K562 (cell line): ENCODE data around the gene WDR45B. TPM values are rescaled to one million over a fixed set of nuclear protein-coding genes. Genes with fewer than 3 reads are reported as not detected.

ENCODE experiments used
- ATAC-seq: fragments of 200-7000 bp; cut with Tn5 transposase; 3 replicates; pipeline ENCODE4 v1.9.1; 2020; ENCODE audit warnings: moderate library complexity
- BruUV-seq: library from RNA; stranded (reverse); fragments of 400-500 nt; replicated peaks from 2 replicates; lab custom pipeline; 2021; lab: Mats Ljungman, UMichigan
- CTCF ChIA-PET: fragments of 300-600 bp; formaldehyde crosslinking; extraction: SDS; loops from one replicate; lab custom pipeline; 2021; ENCODE audit warnings: low intra/inter-chr PET ratio; lab: Yijun Ruan, JAX
- POLR2A ChIA-PET: fragments of 300-600, 350-650 bp; sonication (Branson Sonifier 250); formaldehyde crosslinking; extraction: SDS; loops from one replicate; lab custom pipeline; 2021; ENCODE audit warnings: antibody characterized with exemption, inconsistent platforms; lab: Yijun Ruan, JAX
- DNase-seq, 4 experiments: peaks; one replicate each; pipeline versions ENCODE4 v3.0.0 to v3.0.0-alpha.2; 2011 to 2018; ENCODE audit warnings: low spot score in 3 of 4, mixed read lengths in 3 of 4; ENCODE audit errors: extremely low read depth in 1 of 4
- FAIRE-seq: peaks from 2 replicates; lab custom pipeline; 2011; peaks lifted over from hg19 to GRCh38; lab: Jason Lieb, UNC
- H2AFZ ChIP-seq: 2 replicates; pipeline ENCODE4 v1.6.0; 2011; ENCODE audit warnings: low read depth, low read length, control low read depth, inconsistent platforms
- H3K27ac ChIP-seq: fragments of 200-600 bp; 3 replicates; pipeline ENCODE4 v1.8.0; 2011; ENCODE audit warnings: low read depth, mild to moderate bottlenecking, control low read depth, inconsistent platforms, low read length, moderate library complexity, mixed read lengths; ENCODE audit errors: extremely low read depth
- H3K27me3 ChIP-seq, 2 experiments: fragments of 300-600 bp in 1 of 2; 2 replicates in 1 of 2; 3 replicates in 1 of 2; pipeline versions ENCODE4 v1.6.0 to v1.8.0; 2011; ENCODE audit warnings: inconsistent platforms in 2 of 2, low read length in 2 of 2, mild to moderate bottlenecking in 1 of 2, mixed read lengths in 1 of 2, moderate library complexity in 1 of 2; ENCODE audit not compliant: control insufficient read depth in 2 of 2, insufficient read depth in 2 of 2
- H3K36me3 ChIP-seq: fragments of 300-600 bp; 3 replicates; pipeline ENCODE4 v1.8.0; 2011; ENCODE audit warnings: mild to moderate bottlenecking, low read length, inconsistent platforms; ENCODE audit not compliant: control insufficient read depth, insufficient read depth
- H3K4me1 ChIP-seq, 2 experiments: fragments of 200-600 bp in 1 of 2; replicated peaks in 1 of 2; 2 replicates in 1 of 2; 3 replicates in 1 of 2; pipeline versions ENCODE4 v1.5.1 to v1.8.0; 2011; ENCODE audit warnings: inconsistent platforms in 2 of 2, low read length in 2 of 2, mild to moderate bottlenecking in 1 of 2, mixed read lengths in 1 of 2, moderate library complexity in 1 of 2; ENCODE audit not compliant: control insufficient read depth in 2 of 2, insufficient read depth in 2 of 2
- H3K4me2 ChIP-seq: 2 replicates; pipeline ENCODE4 v1.6.1; 2011; ENCODE audit warnings: low read length, control low read depth, inconsistent platforms, mixed read lengths; ENCODE audit not compliant: insufficient read depth
- H3K4me3 ChIP-seq: fragments of 200-600 bp; sonication (generic), shearing (Covaris generic); 2 replicates; pipeline ENCODE4 v1.5.1; 2016; ENCODE audit warnings: control low read depth, inconsistent platforms
- H3K79me2 ChIP-seq: fragments of 200-600 bp; 3 replicates; pipeline ENCODE4 v1.8.0; 2011; ENCODE audit warnings: low read length, inconsistent platforms; ENCODE audit not compliant: control insufficient read depth, insufficient read depth
- H3K9ac ChIP-seq, 2 experiments: 2 replicates each; pipeline versions ENCODE4 v1.6.0 to v1.6.1; 2011; ENCODE audit warnings: low read depth in 2 of 2, low read length in 2 of 2, control low read depth in 1 of 2, inconsistent platforms in 1 of 2, mild to moderate bottlenecking in 1 of 2, mixed read lengths in 1 of 2; ENCODE audit not compliant: insufficient read depth in 1 of 2
- H3K9me1 ChIP-seq: one replicate; pipeline ENCODE4 v1.6.0; 2011; ENCODE audit warnings: inconsistent platforms, mild to moderate bottlenecking, low read length, moderate library complexity; ENCODE audit not compliant: control insufficient read depth, insufficient read depth
- H3K9me3 ChIP-seq: replicated peaks from 2 replicates; pipeline ENCODE4 v1.5.1; 2011; ENCODE audit warnings: low read depth, low read length, inconsistent platforms; ENCODE audit not compliant: control insufficient read depth, insufficient read depth
- H4K20me1 ChIP-seq: replicated peaks from 2 replicates; pipeline ENCODE4 v1.6.1; 2011; ENCODE audit warnings: low read length, inconsistent platforms, mixed read lengths; ENCODE audit not compliant: control insufficient read depth, insufficient read depth
- BHLHE40 ChIP-seq: IDR thresholded peaks from 2 replicates; pipeline ENCODE4 v1.6.1; 2011; ENCODE audit warnings: low read length, improper control_type of control experiment
- CLOCK ChIP-seq: fragments of 250-450 bp; sonication (Bioruptor Pico); IDR thresholded peaks from 2 replicates; pipeline ENCODE4 v1.4.0; 2020; ENCODE audit warnings: mild to moderate bottlenecking, moderate library complexity, borderline replicate concordance
- ILF3 ChIP-seq: fragments of 450-650 bp; IDR thresholded peaks from 2 replicates; pipeline ENCODE4 v1.6.1; 2018; ENCODE audit warnings: antibody characterized with exemption, mild to moderate bottlenecking, moderate library complexity, borderline replicate concordance
- MAFF ChIP-seq: IDR thresholded peaks from 2 replicates; pipeline ENCODE4 v1.6.1; 2012; ENCODE audit warnings: low read length, improper control_type of control experiment
- SRSF3 ChIP-seq: fragments of 200-400 bp; formaldehyde crosslinking; IDR thresholded peaks from 2 replicates; pipeline ENCODE4 v1.6.1; 2016; ENCODE audit warnings: mild to moderate bottlenecking, low read length, moderate library complexity; ENCODE audit not compliant: insufficient read depth
- U2AF2 ChIP-seq: fragments of 200-400 bp; formaldehyde crosslinking; optimal IDR thresholded peaks from 2 replicates; pipeline ENCODE3; 2017; ENCODE audit warnings: low read depth, mild to moderate bottlenecking, low read length
- ZBTB33 ChIP-seq: sonication (generic); formaldehyde crosslinking; IDR thresholded peaks from 2 replicates; pipeline ENCODE4 v1.8.1; 2023; ENCODE audit warnings: mild to moderate bottlenecking, missing genetic modification reagents
- ZEB2 ChIP-seq: fragments of 450-650 bp; IDR thresholded peaks from 2 replicates; pipeline ENCODE4 v1.6.1; 2016
- ZMIZ1 ChIP-seq, 2 experiments: fragments of 150-350 bp in 1 of 2; IDR thresholded peaks; 2 replicates each; pipeline ENCODE4 v1.6.1; 2012 to 2016; ENCODE audit warnings: low read depth in 2 of 2, low read length in 2 of 2, mild to moderate bottlenecking in 1 of 2, moderate library complexity in 1 of 2
- ZNF740 ChIP-seq, 3 experiments: fragments of 200-800 bp in 1 of 3; sonication (Bioruptor generic) in 1 of 3; sonication (generic) in 1 of 3; formaldehyde crosslinking in 1 of 3; IDR thresholded peaks; 2 replicates each; pipeline versions ENCODE4 v1.6.1 to v1.8.0; 2016 to 2022; ENCODE audit warnings: mild to moderate bottlenecking in 2 of 3, missing compliant biosample characterization in 2 of 3, missing genetic modification characterization in 2 of 3, missing genetic modification reagents in 1 of 3
- ZNF75A ChIP-seq: fragments of 450-650 bp; formaldehyde crosslinking; IDR thresholded peaks from 2 replicates; pipeline ENCODE4 v1.4.0; 2020; ENCODE audit warnings: mild to moderate bottlenecking
- WGBS: fragments of 100-300 bp; shearing (Covaris generic); methylation state at CpG from one replicate; pipeline ENCODE4 v1.1.6; 2016; ENCODE audit warnings: low coverage, mixed read lengths; ENCODE audit not compliant: insufficient coverage; ENCODE audit errors: missing lambda C conversion rate; 5-methylcytosine and 5-hydroxymethylcytosine counted together
- in situ Hi-C: fragments of 300-500 bp; cut with MboI; formaldehyde crosslinking; loops from 4 replicates; pipeline ENCODE4 v1.15.0; 2018; ENCODE audit warnings: inconsistent platforms, mixed read lengths
- intact Hi-C: fragments of 100-400 bp; cut with micrococcal nuclease; formaldehyde crosslinking; loops from 2 replicates; pipeline ENCODE4 v1.14.2; 2022
- polyA plus RNA-seq, 8 experiments: library from polyadenylated mRNA; depleted of rRNA in 4 of 8; stranded (reverse) in 5 of 8; unstranded in 3 of 8; fragments of >200 nt; fragmentation: Nextera tagmentation in 2 of 8; fragmentation: Illumina TruSeq in 1 of 8; extraction: Ambion mirVana in 2 of 8; extraction: Trizol in 1 of 8; gene quantifications; 2 replicates each; pipeline versions ENCODE4 v1.2.1 to v1.2.3, GENCODE V29; 2011 to 2014; ENCODE audit warnings: inconsistent platforms in 1 of 8, missing spikeins in 1 of 8
- total RNA-seq, 7 experiments: library from RNA; depleted of rRNA in 6 of 7; stranded (reverse); fragments of >200 nt in 6 of 7; fragmentation: Illumina TruSeq in 2 of 7; extraction: Trizol in 2 of 7; gene quantifications; 2 replicates each; pipeline versions ENCODE4 v1.2.1 to v1.2.3, GENCODE V29; 2011 to 2021; ENCODE audit warnings: low replicate concordance in 1 of 7

Gene WDR45B
- total and polyA plus RNA-seq, 9 of the 15 experiments (the other 6 are each of a cell fraction or from before 2014, with no cell fraction given), result 0.72 to 74.4 (median 35.9) TPM

- no peak for ATAC-seq
- TF ChIP-seq CLOCK (CRISPR knock-in tag), result no peak
- TF ChIP-seq ZNF75A (CRISPR knock-in tag), result no peak
- TF ChIP-seq MAFF, result no peak
- 0 out of 2 replicates have a peak, but pooled peaks have one; percentile 27 for TF ChIP-seq ZNF740 (CRISPR knock-in tag; IDR thresholded peaks at IDR 0.05)
- no peak for TF ChIP-seq ZNF740 (tag; IDR thresholded peaks at IDR 0.05)
- no peak for TF ChIP-seq ILF3
- TF ChIP-seq SRSF3, result no peak
- no peak for TF ChIP-seq ZMIZ1 (IDR thresholded peaks at IDR 0.05; ENCODE audit: low read depth in 2 of 2, low read length in 2 of 2)
- no peak for TF ChIP-seq U2AF2
- TF ChIP-seq ZBTB33 (CRISPR knock-in tag), result peak; percentile 61
- no peak for TF ChIP-seq BHLHE40
- TF ChIP-seq ZEB2, result 0 out of 2 replicates have a peak, but pooled peaks have one; percentile 36
These were observed 61.5 kb downstream of the WDR45B start for GRCh38 chr17:82586576-82587233.

More at GRCh38 chr17:82586576-82587233, 61.5 kb downstream of the WDR45B start:
- Histone ChIP-seq H2AFZ (no peak overlapping the region), H3K9me3 (no peaks in the 10 kb centered on the region), H3K79me2 (peaks cover 12% of the 10 kb centered on the region), H3K36me3 (peaks cover 90% of the 10 kb centered on the region), H3K4me2 (no peak overlapping the region), H3K9ac (no peak overlapping the region), H3K27me3 (no peaks in the 10 kb centered on the region), H3K4me1 (peaks cover 0 to 19% of the 10 kb centered on the region in 2 experiments; a peak in 2 of 5 replicates), H3K4me3 (no peak overlapping the region), H4K20me1 (no peaks in the 10 kb centered on the region), H3K9me1 (peaks cover 2% of the 10 kb centered on the region), H3K27ac (no peak overlapping the region)
- in situ Hi-C loops (no loop called here), intact Hi-C loops (no loop called here)
- BruUV-seq, result no TSS peak
- ChIA-PET POLR2A (no interaction called here), CTCF (no interaction called here)
- FAIRE-seq (no peak), DNase-seq (no peak)
- 91% methylated on average over 21 of the region's 21 CpGs for WGBS
